ENCODE results near the gene SLC22A23.

- TF ChIP-seq ZNF274 (IDR thresholded peaks at IDR 0.05; ENCODE audit: low read depth, low read length) = no peak
- TF ChIP-seq YY1 (IDR thresholded peaks at IDR 0.05; ENCODE audit: insufficient read depth, insufficient read length) = no peak
- TF ChIP-seq SUZ12 (IDR thresholded peaks at IDR 0.05; ENCODE audit: extremely low read depth, insufficient read depth, insufficient read length) = no peak
These were observed 183.8 kb downstream of the SLC22A23 start for GRCh38 chr6:3272911-3273547.
